ENCODE measurements around the gene ATOSB.
A peak's percentile ranks its signal among the peaks of the same experiment; 100 is the strongest.

Gene ATOSB

DNA sequence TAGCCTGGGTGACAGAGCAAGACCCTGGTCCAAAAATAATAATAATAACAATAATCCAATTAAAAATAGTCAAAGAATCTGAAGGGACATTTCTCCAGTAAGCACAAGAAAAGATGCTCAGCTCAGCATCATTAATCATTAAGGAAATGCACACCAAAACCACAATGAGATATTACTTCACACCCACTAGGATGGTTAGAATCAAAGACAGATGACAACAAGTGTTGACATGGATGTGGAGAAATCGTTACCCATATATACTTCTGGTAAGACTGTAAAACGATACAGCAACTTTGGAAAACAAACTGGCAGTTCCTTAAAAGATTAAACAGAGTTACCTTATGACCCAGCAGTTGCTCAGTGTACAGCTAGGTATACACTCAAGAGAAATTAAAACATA lies 30.6 kb downstream of the ATOSB start:
- no peak for DNase-seq

DNA sequence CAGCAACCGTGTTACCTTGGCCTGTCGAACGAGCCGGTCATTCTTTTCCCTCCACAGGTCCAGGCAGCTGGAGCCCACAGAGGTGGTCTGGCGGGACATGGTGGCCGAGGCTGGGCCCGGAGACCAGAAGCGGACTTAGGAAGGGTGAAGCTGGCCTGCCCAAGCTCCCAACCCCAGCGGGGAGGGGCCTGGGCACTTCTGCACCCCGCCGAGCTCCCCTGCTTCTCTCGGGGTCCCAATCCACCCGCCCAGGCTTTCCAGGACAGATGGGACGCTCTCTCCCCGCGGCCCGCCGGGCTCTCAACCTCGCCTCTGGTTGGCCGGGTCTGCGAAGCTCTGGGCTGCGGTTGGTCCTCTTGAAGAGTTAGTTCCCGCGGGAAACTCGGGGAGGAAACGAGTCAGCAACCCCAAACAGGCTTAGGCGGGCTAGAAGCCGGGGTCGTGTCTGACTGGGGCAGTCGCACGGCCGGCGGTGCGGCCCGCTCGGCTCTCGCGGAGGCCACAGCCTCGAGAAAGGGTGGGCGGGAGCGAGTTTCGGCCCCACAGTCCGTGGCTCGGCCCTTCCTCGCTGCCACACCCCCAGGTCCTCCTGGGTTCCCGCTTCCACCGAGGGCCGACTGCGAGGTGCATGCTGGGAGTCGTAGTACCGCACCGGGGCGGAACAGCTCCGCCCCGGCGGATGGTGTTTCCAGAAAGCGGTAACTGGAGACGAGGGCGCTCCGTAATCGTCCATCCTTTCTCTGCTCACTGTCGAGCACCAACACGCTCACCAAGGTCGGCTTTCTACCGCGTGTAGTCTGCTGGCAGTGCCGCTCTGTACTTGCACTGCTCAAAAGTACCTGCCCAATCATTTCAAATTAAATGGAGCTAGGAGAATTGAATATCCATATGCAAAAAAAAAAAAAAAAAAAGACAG lies 36.0 kb downstream of the ATOSB start, which contains the start of gene FANCG:
FANCG (minus strand) TSS at position 517 of the 916 bp plus-strand sequence; CDS start at position 99, 418 bp downstream.
- peak; percentile 83 for DNase-seq

DNA sequence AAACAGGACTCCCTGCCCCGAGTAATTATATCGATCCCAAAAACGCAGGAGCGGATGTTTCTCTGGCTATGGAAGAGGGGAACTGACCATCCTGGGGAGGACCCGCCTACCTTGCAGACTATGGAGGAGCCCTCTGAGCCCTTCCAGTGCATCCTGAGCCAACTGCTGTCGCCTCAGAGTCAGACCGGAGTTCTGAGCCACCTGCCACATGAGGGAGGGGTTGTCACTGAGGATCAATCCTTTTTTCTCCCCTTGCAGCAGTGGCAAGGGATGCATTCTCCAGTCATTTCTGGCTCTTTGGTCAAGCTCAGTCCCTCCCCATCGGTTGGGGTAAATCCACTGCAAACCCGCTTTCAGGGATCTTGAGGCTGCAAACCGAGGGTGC lies 36.6 kb downstream of the ATOSB start:
- no peak for DNase-seq

DNA sequence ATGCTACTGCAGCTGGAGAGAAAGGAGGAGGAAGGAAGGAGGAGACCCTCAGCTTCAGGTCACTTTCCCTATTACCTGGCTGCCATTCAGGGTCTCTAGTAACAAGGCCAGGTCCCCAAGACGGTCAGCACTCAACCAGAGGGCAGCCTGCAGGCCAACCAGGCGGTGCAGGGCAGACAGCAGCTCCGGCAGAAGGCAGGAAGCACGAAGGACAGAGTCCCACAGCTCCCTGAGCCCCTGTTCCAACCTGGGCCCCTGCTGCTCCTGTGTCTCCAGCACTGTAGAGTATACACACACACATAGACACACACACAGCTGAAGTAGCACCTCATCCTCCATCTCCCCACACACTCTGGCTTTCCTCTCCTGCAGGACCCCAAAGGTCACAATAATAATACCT lies 37.6 kb downstream of the ATOSB start:
- no peak for DNase-seq

DNA sequence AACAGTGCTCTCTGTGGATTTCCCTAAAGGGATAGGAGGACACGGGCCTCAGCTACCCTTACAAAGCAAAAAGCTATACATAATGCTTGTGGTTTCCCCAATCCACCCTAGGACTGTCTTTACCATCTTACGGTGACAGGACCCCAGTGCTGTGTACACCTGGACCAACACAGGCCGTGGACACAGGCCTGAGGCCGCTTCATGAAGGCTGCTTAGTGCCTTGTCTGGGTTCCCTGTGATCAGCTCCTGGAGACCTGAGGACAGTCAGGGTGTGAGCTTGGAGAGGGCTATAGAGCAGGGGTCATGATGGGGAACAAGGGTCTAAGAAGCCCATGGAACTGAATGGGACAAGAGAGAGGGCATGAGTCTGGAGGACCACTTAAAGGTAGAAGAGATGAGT lies 38.8 kb downstream of the ATOSB start:
- DNase-seq, result no peak

DNA sequence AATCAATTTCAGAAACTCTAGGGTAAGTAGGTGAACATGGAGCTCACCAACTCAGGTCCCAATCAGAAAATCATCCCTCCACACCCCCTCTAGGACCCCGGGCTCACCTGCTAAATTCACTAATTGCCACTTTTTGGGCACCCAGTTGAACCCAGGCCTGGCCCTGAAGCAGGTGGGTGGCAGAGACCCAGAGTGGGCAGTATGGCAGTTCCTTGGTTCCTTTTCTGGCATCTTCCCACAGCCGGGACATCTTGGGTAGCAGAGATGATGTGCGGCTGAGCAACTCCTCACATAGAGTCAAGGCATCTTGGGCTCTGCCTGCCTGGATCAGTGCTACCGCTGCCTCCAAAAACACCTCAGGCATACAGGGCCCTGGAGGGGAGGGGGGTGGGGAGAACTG lies 40.3 kb downstream of the ATOSB start:
- no peak for DNase-seq

DNA sequence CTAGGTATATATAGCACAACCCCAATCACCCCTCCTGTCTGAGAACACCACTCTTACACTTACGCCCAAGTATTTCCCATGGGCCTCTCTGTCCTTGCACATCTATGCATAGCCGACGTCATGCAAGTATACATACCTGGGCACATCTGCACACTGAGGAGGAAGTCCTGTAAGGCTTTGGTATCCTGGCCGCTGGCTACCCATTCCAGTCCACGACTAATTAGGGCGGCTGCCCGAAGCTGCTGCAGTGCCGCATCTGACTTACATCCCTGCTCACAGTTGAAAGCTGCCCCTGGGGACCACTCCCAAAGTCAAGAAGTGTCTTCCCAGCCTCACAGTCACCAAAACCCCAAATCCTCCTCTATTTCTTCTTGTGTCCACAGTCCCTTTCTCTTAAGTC lies 40.9 kb downstream of the ATOSB start:
- no peak for DNase-seq

DNA sequence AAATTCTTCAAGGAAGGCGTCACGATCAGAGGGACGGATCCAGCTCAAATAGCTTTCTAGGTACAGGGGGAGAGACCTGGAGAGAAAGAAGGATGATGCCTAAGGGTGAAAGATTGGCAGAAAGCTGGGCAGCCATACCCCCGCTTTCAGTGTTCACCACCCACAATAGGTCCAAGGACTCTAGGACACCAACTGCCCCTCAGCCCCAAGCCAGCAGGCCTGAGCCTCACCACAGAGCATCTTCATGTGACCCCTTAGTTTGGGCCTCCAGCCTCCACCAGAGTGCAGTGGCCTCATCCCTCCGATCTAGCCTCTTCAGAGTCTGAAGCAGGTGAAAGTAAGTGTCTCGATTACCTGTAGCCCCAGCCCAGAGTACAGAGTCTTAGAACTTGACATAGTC lies 41.5 kb downstream of the ATOSB start:
- DNase-seq, result no peak

DNA sequence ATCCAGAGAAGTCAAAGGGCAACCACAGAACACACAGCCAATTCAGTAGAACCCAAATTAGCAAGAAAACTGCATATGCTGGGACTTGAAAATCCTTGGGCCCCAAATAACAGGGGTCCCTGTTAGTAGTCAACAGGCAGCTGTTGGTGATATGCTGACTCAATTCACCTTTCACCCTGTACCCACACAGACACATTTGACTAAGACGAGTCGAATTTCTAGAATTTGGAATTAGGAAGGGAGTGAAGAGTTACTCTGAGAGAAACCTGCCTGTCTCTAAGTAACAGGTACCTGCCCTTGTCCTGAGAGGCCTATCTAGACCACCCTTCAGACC lies 42.4 kb downstream of the ATOSB start:
- DNase-seq, result no peak

DNA sequence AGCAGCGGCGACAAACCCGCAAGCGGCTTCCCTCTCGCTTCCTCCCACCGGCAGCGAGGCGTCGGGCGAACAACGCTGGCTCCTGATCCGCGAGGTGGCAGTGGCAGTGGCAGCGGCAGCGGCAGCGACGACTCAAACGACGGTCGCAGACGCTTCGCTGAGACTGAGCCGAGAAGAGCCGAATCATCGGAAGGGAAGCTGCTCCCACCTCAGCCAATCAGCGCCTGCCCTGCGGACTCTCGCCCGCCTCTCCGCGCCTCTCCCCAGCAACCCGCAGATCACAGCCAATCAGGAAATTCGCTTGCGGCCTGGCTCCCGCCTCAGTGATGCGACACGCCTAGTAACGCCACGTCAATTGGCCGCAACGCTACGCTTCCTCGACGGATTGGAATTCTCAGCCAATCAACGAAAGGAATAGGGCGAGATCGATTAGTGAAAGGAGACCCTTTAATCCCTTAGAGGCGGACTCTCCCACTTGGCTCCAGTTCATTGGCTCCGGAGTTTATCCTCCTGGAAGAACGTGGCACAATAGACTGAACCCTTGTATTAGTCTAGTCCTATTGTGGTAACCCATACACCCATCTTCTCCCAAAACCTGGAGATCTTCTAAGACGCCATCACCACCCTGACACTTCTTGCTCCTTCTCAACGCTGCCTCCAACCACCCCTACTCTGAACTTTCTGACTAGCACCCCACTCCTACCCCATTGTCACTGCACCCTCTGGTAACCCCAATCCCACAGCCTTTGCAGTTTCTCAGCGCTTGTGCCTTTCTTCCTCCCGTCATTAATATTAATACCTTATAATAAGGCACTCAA lies 43.0 kb downstream of the ATOSB start, which contains the start of gene VCP:
VCP (minus strand) TSS at position 165 of the 818 bp plus-strand sequence. CDS start 272 bp downstream, outside the sequence.
- DNase-seq, result peak; percentile 98

DNA sequence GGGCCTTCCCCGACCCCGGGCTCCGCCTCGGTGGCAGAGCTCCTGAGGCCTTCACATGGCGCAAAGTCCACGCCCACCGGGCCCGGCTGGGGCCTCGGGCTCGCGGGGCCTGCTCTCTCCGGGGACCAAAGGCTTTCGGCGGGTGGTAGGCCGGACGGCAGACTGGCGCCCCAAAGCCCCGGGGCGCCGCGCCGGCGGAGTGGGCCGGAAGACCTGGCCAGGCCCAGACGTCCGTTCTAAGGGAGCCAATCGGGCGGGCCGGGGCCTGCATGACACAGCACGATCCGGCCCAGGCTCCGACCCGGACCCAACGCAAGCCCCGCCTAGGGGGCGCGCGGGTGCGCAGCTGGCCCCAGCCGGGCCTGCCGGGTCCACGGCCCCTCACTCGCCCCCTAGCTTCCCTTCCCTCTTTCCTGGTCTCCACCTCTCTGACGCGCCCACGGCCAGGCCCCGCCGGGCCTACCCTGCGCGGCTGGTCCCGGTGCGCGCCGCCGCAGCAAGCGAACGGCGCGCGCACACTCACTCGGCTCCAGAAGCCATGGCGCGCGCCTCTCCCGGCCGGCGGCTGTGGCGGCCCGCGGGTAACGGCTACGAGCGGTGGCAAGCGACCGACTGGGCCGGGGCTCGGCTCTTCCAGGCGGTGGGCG lies 43.7 kb downstream of the ATOSB start:
- peak; percentile 77 for DNase-seq

DNA sequence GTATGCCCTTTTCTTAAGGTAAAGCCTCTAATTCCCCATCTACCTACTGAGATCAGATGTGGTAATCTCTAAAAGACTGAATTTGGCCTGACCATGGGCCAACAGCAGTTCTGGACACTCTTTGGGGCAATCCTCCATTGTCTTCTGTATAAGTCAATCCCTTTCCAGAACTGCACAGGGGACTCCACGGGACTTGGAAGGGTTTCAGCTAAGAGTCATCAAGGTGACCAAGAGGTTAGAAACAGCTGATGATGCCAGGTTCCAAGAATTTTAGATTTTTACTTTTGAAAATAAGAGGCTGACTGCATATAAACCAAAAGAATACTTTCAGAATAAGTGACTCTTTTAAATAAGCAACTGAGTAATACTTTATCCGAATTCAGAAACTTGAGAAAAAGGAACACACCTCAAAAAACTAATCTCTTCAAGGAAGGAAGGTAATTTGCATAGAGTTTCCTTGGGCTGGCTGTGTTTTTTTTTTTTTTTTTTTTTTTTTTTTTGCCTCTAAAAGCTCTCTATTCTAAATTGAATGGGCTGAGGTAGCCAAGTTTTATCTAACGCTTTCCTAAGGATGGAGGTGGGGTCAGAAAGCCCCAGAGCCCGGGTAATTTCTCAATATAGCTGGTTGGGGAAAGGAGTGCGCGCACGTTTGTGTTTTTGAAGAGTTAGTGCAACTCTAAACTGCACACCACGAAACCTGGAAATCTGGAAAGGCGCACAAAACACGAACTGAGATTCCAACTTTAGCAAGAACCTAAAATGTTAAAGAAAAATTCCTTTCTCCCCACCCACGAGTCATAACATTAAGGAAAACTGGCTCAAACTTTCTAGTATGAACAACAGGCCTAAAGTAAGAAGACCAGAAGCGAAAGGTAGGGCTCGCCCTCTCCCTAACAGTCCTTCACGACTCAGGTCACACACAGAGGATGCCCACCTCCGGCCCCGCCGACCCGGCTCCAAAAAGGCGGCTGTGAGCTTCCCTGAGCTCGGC lies 44.5 kb downstream of the ATOSB start:
- no peak for DNase-seq

DNA sequence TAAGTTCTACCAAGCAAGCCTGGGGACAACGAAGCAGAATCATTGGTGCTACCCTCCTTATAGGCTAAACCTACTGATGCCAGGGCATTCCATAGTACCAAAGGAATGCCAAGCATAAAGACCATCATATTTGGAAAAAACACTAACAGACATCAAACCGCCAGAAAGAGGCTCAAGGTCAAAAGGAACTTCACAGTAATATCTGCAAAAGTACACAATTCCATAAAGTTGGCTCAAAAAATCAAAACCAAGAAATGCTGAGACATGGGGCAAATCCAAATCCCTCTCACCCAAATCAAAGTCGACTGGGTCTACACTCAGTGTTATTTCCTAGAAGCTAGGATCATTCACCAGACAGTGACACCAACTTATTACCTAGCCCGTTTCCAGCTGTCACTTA lies 46.6 kb downstream of the ATOSB start:
- DNase-seq, result no peak

DNA sequence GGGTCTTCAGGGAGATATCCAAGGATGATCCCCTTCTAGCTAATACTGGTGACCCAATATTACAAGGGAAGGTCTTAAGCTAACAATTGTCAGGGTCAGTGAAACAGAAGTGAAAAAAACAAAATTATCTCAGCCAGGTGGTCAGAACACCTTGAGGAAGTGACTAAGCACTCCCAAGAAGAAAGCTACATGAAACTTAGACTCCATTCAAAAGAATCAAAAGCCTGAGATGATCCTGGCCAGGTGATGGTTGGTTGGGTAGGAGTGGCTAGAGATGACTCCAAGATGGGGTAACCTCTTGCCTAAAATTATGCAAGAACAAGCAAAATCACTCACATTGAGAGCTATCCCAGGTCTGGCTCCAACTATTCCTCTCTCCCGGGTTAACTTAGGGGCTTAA lies 48.6 kb downstream of the ATOSB start:
- DNase-seq, result no peak

DNA sequence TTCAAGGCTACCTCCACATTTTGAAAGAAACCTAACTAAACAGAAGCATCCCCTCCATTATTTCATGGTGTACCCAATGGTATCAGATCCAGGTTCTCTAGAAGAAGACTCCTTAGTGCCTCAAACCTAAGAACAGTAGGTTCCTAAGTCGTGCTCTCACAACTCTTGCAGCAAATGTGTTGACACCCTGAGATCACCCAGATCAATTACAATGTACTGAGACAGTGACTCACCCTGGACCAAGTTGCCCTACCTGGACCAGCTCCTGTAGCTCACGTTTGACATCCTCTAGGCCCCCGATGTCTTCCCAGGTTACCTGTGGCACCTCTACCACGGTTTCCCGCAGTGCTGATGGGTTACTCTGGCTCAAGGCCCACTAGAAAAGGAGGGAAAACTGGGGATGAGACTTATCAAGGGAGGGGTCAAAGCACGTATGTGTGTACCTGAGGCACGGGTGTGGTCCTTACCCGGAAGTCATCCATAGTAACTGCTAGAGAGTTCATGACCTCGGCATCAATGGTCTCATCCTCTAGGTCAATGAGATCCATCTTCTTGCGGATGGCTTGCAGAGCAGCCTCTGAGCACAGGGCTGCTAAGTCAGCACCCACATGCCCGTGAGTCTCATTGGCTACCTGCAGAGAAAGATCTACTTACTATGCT lies 55.0 kb downstream of the ATOSB start:
- DNase-seq, result no peak

DNA sequence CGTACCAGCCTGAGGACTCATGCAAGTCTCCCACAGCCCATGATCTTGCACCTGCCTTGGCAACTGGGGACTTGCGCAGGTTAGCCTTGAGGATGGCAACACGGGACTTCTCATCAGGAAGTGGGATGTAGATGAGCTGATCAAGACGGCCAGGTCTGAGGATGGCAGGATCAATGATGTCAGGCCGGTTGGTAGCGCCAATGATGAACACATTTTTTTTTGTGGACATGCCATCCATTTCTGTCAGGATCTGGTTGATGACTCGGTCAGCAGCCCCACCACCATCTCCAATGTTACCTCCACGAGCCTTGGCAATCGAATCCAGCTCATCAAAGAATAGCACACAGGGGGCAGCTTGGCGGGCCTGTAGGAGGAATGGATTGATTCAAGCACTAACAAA lies 56.2 kb downstream of the ATOSB start:
- no peak for DNase-seq

DNA sequence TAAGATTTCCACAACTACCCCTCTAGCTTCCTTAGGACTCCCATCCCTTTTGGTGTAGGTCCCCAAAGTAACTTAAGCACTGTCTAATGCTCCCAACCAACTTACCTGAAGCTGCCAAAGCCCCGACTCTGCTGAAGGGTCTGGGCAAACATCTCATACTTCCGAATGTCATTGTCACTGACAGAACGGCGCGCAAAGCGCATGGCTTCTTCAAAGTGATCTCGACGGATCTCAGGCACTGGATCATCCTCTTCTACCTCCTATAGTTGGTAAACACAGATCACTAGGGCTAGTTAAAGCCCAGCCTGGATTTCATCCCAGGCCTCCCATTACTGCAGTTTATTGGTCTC lies 58.4 kb downstream of the ATOSB start:
- DNase-seq, result no peak

DNA sequence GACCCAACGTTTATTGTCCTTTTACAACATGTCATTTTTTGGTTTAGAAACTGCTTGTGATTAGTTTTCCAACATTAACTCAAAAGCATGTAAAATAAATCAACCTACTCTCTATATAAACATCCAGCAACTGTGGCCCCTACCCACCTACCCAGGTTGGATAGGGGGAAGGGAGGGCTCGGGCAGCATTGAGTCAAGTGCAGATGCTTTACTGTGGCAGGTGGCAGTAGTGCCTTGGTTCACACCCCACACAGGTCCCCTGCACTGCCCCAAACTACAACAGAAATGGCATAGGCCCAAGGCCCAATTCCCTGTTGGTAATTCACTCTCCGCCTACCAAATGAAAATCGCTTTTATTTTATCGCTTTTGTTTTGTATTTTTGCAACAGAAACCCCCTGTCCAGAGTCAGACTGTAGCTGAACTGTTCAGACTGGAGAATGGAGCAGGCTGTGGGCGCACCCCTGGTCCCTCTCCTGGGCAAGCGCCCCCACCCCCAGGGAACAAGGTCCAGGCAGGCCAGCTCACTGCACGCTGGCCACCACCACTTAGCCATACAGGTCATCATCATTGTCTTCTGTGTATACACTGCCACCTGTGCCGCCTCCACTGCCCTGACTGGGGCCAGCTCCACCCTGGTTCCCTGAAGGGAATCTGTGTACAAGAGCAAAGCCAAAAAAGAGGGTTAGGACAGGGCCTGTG lies 58.9 kb downstream of the ATOSB start:
- DNase-seq, result no peak

DNA sequence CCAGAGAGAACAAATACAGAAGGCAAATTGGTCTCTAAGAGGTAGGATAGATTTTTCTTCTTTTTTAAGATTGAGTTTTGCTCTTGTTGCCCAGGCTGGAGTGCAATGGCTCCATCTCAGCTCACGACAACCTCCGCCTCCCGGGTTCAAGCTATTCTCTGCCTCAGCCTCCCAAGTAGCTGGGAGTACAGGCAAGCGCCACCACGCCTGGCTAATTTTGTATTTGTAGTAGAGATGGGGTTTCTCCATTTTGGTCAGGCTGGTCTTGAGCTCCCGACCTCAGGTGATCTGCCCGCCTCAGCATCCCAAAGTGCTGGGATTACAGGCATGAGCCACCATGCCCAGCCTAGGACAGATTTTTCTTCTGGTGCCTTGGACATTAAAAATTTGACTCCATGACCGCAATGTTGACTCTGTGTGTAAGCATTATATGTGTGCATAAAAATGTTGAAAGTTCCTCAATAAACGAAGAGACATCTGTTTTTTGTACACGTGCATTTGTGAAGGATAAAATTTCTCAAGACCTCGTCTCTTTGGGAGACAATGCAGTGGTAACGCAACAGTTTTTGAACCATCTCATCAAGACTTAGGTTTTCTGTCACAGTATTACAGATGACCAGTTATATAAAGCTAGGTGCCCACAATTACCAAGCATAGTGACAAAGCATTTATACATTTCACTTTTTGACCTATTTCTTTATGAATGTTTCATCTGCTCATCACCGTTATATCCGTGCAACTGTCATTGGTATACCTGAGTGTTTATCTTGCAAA lies 60.6 kb downstream of the ATOSB start:
- no peak for DNase-seq

DNA sequence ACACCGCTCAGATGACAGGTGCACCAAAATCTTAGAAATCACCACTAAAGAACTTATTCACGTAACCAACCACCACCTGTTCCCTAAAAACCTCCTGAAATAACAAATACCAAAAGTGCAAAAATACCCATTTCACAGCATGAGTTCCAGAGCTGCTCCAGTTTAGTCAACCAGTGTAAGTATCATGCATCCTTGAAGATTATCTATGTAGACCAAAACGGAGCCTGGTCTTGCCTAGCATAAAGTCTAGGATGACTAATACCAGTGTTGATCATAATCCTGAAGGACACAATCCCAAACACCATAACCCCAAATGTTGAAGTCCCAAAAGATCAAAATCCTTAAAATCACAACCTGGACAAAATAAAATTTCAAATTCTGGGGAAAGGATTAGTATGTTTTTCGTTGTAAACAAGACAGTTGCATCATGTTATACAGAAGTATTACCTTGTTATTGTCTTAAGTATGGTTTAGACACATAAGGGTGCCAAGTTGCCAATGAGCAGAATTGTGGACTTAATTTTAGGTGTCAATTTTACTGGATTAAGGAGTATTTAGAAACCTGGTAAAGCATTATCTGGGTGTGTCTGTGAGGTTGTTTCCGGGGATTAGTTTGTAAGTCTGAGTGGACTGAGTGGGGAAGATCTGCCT lies 61.4 kb downstream of the ATOSB start:
- DNase-seq, result no peak
